HG03575 (cell line): ENCODE measurements around the gene CLDN22.

Experiments
- ATAC-seq: cut with Tn5 transposase; IDR thresholded peaks from one replicate; pipeline ENCODE4 v1.9.1; 2021; ENCODE audit not compliant: unreplicated experiment, insufficient number of reproducible peaks, low FRiP score; ENCODE audit errors: extremely low read depth

Gene CLDN22

DNA sequence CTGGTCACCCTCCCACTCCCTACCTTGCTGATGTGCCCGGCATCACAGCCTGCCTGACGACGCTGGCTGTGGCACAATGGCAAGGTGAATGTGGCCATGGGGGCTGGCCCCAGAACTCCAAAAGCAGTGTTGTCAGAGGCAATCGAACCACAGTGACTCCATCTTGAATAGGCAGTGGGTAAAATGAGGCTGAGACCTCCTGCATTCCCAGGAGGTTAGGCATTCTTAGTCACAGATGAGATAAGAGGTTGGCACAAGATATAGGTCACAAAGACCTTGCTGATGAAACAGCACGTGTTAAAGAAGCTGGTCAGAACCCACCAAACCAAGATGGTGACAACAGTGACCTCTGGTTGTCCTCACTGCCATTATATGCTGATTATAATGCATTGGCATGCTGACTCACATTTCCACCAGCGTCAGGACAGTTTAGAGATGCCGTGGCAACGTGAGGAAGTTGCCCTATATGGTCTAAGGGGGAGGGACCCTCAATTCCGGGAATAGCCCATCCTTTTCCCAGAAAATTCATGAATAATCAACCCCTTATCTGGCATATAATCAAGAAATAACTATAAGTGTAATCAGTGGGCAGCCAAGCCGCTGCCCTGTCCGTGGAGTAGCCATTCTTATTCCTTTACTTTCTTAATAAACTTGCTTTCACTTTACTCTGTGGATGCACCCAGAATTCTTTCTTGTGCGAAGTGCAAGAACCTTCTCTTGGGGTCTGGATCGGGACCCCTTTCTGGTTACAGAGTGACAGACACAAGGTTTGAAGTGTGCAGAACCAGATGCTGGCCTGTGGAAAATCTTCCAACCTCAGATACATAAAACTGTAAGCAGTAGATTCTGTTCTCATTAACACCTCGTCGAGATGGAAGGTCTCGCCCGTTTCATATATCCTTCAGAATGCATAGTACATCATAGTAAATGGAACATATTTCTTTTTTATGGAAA is 28.9 kb upstream of the CLDN22 start:
- no peak for ATAC-seq

DNA sequence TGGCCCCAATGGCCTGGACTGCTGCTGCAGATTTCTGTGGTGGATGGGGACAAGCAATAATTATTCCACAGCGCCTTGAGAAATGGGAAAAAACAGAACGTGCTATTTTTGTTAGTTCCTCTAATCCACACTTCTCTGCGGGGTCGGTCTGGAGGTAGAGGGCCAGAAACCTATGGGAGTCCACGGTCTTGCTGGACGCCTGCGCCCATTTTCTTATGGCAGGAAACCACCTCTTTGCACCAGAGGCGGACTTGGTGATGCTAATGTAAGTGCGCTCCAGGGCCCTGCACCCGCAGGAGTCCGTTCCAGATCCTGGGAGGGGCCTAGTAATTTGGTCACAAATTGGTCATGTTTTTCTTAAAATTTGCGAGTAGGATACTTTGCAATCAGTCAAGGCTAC is 28.1 kb upstream of the CLDN22 start:
- no peak for ATAC-seq

DNA sequence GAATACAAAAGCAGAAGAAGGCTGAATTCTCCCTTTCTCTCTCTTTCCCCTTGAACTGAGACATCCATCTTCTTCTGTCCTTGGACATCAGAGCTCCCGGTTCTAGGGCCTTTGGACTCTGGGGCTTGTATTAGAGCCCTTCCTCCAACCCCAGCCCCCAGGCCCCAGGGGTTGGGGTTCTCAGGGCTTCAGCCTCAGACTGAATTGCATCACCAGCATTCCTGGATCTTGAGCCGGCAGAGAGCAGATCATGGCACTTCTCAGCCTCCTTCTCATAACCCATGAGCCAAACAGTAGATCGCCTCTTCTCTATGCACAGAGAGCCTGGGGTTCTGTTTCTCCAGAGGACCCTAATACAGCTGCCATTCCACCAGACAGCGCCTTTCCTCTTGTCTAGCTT is 27.5 kb upstream of the CLDN22 start:
- ATAC-seq: no peak

DNA sequence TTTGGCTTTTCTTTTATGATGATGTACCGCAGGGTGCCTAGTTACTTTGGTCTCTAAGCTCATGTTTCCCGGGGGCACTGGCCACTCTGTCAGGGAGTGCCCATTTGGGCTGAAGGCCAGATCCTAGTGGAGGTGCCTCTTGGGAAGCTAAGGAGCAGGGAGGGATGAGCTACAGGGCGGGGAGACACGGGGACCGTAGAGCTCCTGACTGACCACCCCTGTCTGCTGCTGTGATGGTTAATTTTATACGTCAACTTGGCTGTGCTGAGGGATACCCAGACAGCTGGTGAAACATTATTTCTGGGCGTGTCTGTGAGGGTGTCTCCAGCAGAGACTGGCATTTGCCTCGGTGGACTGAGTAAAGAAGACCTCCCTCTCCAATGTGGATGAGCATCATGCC is 27.1 kb upstream of the CLDN22 start:
- no peak for ATAC-seq

DNA sequence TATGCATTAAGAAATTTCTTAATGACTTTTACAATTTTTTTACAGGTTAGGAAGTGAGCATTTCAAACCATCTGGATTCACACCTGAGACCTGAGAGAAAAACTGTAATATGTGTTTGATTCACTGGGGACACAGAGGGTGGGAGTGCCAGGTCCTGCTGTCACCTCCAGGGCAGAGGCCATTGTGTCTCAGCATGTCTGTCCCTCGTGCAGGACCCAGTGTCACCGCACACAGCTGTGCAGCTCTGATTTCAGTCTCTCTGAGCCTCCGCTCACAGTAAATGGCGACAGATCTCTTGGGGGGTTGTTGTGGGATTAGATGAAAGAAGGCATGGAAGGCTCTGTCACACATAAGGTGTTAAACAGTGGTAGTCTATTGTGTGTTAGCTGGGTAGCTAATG is 25.2 kb upstream of the CLDN22 start:
- ATAC-seq: no peak

DNA sequence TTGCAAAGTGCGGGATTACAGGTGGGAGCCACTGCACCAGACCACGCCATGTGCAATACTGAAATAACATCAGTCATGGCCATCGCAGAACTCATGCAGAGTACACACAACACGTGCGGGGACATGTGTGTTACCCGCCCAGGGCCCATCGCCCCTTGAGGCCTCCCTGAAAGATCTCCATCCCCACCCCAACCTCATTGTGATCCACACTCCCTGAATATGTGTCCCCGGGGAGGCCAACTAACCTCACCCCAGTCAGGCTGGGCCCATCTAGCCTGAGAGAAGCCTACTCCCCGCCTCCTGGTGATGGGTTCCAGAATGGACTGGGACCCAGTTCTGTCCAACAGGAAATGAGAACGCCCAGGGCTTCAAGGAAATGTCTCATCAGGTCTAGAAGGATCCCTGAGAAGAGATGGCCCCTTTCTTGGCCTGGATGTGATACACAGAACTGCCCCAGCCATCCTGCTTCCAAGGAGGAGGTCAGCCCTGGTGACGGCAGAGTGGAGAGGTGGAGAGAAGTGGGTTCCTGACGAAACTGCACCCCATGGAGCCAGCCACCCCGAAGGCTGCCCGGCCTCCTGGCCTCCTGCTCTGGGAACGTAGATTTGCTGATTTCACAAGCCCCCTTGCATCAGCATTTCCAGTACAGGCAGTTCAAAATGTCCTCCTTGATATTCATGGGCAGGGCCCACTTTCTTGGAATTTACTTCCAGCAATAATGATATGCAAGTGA is 24.6 kb upstream of the CLDN22 start:
- no peak for ATAC-seq

GRCh38 chr4:183343730-183344129 is 23.7 kb upstream of the CLDN22 start:
- no peak for ATAC-seq

- ATAC-seq: no peak
Observed at GRCh38 chr4:183342541-183343533, 22.8 kb upstream of the CLDN22 start.

DNA sequence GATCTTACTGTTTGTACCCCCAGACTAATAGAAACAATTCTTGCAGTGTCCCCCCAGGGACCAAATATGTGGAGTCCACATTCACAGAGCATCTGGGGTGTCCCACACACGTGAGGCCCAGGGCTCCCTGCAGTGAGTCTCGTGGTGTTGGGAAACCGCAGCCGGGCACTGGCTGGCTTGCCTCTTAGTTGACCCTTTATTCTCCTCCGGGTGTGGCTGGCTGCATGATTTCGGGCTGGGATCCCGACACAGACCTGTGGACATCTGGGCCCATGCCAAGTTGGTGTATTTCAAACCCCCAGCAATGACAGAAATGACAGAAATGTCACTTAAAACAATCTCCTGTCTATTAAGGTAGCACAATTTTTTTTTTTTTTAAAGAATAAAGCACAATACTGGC is 17.8 kb upstream of the CLDN22 start:
- ATAC-seq: no peak

GRCh38 chr4:183337349-183337748 is 17.3 kb upstream of the CLDN22 start:
- no peak for ATAC-seq

DNA sequence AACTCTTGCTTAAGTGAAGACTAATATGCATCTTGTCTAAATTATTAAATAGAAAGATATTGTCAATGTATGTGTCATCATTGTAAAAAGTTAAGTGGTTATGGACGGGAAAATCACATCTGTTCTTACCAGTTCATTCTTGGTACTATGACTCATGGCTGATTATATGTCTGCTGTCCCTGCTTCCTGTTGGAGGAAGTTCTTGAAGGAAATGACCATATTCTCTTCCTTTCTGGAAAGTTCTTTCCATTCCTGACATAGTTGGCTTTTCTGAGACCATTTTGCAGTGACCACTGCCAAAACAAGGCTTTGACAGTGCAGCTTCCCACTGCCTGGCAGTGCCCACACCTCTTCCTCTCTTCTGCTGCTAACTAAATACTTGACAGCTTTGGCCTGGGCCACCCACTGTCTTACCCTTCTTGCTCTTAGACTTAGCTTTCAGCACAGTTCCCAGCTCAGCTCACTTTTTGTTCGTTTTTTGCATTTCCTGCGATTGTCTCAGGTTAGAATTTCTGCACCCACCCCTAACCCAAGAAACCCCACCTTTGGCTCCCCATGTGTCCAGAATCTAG is 15.4 kb upstream of the CLDN22 start:
- no peak for ATAC-seq

DNA sequence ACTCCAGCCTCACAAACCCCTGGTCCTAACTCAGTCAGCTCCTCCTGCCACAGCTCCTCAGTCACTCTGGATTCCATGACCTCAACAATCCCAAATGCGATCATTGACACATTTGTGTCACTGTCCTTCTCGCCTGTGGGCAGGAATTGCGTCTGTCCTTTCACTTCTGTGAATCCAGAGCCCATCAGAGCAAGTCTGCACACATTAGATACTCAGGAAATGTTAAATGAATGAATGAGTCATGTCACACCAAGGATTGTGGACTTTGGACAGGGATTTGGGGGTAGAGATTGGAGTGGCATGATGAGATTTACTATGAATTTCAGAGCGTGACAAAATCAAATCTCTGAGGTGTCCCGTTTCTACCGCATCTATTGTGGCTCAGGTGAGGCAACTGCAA is 13.9 kb upstream of the CLDN22 start:
- ATAC-seq: no peak

GRCh38 chr4:183333202-183333601 is 13.1 kb upstream of the CLDN22 start:
- ATAC-seq: no peak

GRCh38 chr4:183332447-183332846 is 12.4 kb upstream of the CLDN22 start:
- no peak for ATAC-seq

DNA sequence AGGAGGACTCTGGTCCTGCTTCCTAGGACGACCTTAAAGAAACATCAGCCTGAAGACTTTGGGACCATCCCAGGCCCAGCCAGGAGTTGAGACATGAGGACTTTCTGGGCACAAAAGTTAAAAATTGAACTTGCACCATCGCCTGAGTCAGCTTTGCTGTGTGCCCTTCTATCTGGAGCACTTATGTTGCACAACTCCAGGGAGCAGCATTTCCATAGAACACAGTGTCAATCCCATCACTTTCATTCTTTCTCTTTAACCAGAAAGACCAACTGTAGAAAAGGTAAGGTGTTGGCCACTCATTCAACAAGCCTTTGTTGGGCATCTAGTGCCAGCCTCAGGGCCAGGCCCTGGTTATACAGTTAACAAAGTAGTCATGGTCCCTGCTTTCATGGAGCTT is 10.8 kb upstream of the CLDN22 start:
- no peak for ATAC-seq

DNA sequence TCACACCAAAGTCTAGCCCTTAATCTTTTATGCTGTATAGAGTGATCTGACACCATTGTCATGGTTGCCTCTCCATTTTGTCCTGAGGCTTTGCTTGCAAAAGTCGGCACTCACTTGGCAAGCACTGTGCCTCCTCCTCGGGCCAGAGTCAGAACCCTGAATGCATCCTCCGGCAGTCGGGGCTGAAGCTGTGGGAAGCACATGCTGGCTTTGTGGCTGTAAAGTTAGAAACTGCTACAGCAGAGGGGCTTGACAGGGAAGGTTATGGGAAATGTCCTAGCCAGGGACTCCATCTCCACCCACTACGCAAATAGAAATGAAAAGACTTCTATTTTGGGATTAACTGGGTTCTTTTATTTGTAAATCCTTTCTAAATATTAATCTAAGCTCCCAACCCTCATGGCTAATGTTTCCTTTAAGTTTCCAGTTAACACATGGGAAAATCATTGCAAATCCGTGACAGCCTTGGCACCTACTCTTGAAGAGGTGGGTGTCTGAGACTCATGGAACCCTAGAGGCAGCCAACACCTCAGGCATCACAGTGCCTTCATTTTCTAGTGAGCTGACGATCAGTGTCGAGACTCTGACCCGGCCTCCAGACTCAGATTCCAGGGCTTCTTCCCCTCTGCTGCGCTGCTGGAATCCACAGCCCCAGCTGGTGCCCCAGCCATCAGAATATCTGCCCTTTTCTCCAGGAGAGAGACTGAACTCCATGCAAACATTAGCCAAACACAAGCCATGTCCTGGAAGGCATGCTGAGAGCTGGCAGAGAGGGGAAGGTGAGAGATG is 10.1 kb upstream of the CLDN22 start:
- ATAC-seq: no peak

DNA sequence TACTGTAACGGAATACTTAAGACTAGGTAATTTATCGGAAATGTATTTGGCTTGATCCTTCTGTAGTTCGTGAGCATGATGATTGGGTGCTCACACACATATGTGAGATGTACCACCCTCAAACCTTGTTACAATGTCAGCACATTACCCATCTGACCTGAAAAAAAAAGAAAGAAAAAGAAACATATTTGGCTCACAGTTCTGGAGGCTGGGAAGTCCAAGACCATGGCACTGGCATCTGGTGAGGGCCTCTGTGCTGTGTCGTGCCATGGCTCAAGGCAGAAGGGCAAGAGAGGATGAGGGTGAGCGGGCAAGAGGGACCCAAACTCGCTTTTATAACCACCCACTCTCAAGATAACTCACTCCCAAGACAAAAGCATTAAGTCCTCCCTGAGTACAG is 9.2 kb upstream of the CLDN22 start:
- no peak for ATAC-seq

DNA sequence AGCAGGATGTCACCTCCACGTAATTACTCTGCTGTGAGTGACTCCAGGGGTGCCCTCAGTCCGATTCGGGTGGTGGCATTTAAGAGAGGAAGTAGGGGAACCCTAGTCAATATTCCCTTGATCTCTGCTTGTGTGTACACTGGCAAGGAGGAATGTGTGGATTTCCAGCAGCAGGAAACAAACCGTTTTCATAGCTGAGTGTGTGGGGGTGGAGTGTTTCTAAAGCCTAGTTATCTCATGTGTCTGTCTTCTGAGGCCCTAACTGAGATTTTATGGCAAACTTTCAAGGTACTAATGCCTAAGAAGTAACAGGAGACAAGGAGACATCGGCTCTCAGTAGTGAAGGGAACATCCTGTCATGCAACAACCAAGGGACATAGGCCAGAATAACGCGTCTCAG is 8.8 kb upstream of the CLDN22 start:
- no peak for ATAC-seq
